ENCODE measurements around the gene SMURF1. TPM values are rescaled to one million over a fixed set of nuclear protein-coding genes. Genes with fewer than 3 reads are reported as not detected.

SMURF1 gene
- total RNA-seq, 1 donor from 2014 or later = 31.9 TPM

- H3K27me3 Mint-ChIP-seq = no peaks in the 10 kb centered on the region
- DNase-seq (ENCODE audit: low spot score, unreplicated experiment) = no peak
- peaks cover 36% of the 10 kb centered on the region for H3K36me3 Mint-ChIP-seq (ENCODE audit: insufficient read depth)
- H3K9me3 Mint-ChIP-seq (ENCODE audit: low read depth) = peaks cover 1% of the 10 kb centered on the region
- H3K4me1 Mint-ChIP-seq (ENCODE audit: low read depth) = no peaks in the 10 kb centered on the region
- no peak overlapping the region for H3K4me3 Mint-ChIP-seq (ENCODE audit: low read depth)
- no peak overlapping the region for H3K27ac Mint-ChIP-seq
- no peak for TF ChIP-seq CTCF (IDR thresholded peaks at IDR 0.05; ENCODE audit: unreplicated experiment)
Observed at GRCh38 chr7:99011341-99011705, 132.6 kb downstream of the SMURF1 start.

- no peaks in the 10 kb centered on the region for H3K4me1 Mint-ChIP-seq (ENCODE audit: low read depth)
- no peak overlapping the region for H3K4me3 Mint-ChIP-seq (ENCODE audit: low read depth)
- no peaks in the 10 kb centered on the region for H3K9me3 Mint-ChIP-seq (ENCODE audit: low read depth)
- TF ChIP-seq CTCF (IDR thresholded peaks at IDR 0.05; ENCODE audit: unreplicated experiment) = no peak
- DNase-seq (ENCODE audit: low spot score, unreplicated experiment) = no peak
- no peak overlapping the region for H3K27ac Mint-ChIP-seq
- H3K27me3 Mint-ChIP-seq = no peaks in the 10 kb centered on the region
- peaks cover 31% of the 10 kb centered on the region for H3K36me3 Mint-ChIP-seq (ENCODE audit: insufficient read depth)
Observed at GRCh38 chr7:99010281-99010680, 133.6 kb downstream of the SMURF1 start.

GRCh38 chr7:99008921-99009530 lies 134.9 kb downstream of the SMURF1 start:
- peak overlapping the region; percentile 7 for H3K27ac Mint-ChIP-seq
- no peak for DNase-seq (ENCODE audit: low spot score, unreplicated experiment)

GRCh38 chr7:99008181-99008631 lies 135.7 kb downstream of the SMURF1 start:
- Mint-ChIP-seq H3K4me3 (ENCODE audit: low read depth) (no peak overlapping the region), H3K27me3 (no peaks in the 10 kb centered on the region), H3K36me3 (ENCODE audit: insufficient read depth) (peaks cover 20% of the 10 kb centered on the region), H3K4me1 (ENCODE audit: low read depth) (no peaks in the 10 kb centered on the region), H3K9me3 (ENCODE audit: low read depth) (no peaks in the 10 kb centered on the region), H3K27ac (no peak overlapping the region)
- no peak for TF ChIP-seq CTCF (IDR thresholded peaks at IDR 0.05; ENCODE audit: unreplicated experiment)
- DNase-seq (ENCODE audit: low spot score, unreplicated experiment) = no peak

More at GRCh38 chr7:99008921-99009530, 134.9 kb downstream of the SMURF1 start:
- H3K4me3 Mint-ChIP-seq (ENCODE audit: low read depth) = no peak overlapping the region
- H3K27me3 Mint-ChIP-seq = no peaks in the 10 kb centered on the region
- TF ChIP-seq CTCF (IDR thresholded peaks at IDR 0.05; ENCODE audit: unreplicated experiment) = no peak
- no peaks in the 10 kb centered on the region for H3K4me1 Mint-ChIP-seq (ENCODE audit: low read depth)
- H3K36me3 Mint-ChIP-seq (ENCODE audit: insufficient read depth) = peaks cover 21% of the 10 kb centered on the region
- no peaks in the 10 kb centered on the region for H3K9me3 Mint-ChIP-seq (ENCODE audit: low read depth)

GRCh38 chr7:99006739-99007424 lies 137.0 kb downstream of the SMURF1 start:
- Mint-ChIP-seq H3K4me3 (ENCODE audit: low read depth) (no peak overlapping the region), H3K27ac (no peak overlapping the region), H3K36me3 (ENCODE audit: insufficient read depth) (peaks cover 19% of the 10 kb centered on the region), H3K27me3 (no peaks in the 10 kb centered on the region), H3K4me1 (ENCODE audit: low read depth) (no peaks in the 10 kb centered on the region), H3K9me3 (ENCODE audit: low read depth) (no peaks in the 10 kb centered on the region)
- TF ChIP-seq CTCF (IDR thresholded peaks at IDR 0.05; ENCODE audit: unreplicated experiment) = no peak
- DNase-seq (ENCODE audit: low spot score, unreplicated experiment) = no peak

Data from progenitor cell of endocrine pancreas (in vitro differentiated cells).